ENCODE measurements around the gene PITPNB. TPM values are rescaled to one million over a fixed set of nuclear protein-coding genes. Genes with fewer than 3 reads are reported as not detected.

PITPNB gene
- total and polyA plus RNA-seq, 2 of the 13 experiments (the other 11 are each of a cell fraction or from before 2014, with no cell fraction given), result 17.0 to 30.1 TPM

DNA sequence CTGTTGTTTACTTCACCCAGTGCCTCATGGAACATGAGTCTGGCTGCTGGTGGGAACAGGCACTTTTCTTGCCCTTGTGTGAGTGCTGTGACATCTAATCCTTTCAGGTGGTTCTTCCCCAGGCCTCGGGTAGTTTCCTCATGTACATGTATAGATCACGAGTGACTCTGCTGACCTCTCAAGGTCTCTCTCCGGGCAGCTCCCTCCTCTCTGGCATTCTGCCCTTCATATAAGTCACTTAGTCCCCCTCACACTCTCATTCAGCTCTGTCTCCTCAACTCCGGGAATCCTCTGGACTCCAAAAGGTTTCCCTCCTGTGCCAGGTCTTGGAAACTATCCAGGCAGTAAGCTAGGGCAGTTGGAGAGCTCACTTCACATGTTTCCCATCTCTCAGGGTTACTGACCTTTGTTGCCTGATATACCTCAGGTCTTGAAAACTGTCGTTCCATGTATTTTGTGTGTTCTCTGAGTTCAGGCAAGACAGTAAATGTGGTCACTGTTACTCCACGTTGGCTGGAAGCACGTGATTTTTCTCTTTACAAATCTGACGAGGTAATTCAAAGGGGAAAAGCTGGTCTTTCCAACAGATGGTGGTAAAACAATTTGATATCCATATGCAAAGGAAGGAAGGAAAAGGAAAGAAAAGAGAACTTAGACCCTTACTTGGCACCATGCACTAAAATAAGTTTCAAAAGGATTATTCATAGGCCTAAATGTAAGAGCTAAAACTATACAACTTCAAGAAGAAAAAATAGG, 40.5 kb upstream of the PITPNB start (continued):
- TF ChIP-seq, protein P1, sequence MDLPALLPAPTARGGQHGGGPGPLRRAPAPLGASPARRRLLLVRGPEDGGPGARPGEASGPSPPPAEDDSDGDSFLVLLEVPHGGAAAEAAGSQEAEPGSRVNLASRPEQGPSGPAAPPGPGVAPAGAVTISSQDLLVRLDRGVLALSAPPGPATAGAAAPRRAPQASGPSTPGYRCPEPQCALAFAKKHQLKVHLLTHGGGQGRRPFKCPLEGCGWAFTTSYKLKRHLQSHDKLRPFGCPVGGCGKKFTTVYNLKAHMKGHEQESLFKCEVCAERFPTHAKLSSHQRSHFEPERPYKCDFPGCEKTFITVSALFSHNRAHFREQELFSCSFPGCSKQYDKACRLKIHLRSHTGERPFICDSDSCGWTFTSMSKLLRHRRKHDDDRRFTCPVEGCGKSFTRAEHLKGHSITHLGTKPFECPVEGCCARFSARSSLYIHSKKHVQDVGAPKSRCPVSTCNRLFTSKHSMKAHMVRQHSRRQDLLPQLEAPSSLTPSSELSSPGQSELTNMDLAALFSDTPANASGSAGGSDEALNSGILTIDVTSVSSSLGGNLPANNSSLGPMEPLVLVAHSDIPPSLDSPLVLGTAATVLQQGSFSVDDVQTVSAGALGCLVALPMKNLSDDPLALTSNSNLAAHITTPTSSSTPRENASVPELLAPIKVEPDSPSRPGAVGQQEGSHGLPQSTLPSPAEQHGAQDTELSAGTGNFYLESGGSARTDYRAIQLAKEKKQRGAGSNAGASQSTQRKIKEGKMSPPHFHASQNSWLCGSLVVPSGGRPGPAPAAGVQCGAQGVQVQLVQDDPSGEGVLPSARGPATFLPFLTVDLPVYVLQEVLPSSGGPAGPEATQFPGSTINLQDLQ (CRISPR knock-in tag; IDR thresholded peaks at IDR 0.05), result no peak
- TF ChIP-seq ZNF558 (CRISPR knock-in tag; IDR thresholded peaks at IDR 0.05; ENCODE audit: borderline replicate concordance), result no peak

DNA sequence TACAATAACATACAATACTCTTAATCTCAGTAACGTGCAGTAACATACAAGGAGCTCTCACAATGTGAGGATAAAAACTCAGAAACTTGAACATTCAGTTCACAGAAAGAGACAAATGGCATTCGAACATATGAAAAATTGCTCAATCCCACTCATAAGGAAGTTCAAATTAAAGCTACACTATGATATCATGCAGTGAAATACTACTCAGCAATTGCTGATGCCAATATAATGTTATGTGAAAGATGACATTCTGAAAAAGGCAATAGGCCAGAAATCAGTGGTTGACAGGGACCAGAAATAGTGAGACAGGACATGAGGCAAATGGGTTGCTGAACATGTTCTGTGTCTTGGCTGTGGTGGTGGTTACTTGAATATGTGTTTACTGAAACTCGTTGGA, 33.7 kb upstream of the PITPNB start:
- WGBS (ENCODE audit: low lambda C conversion rate), result 92% methylated on average over 3 of the region's 3 CpGs
- DNase-seq (ENCODE audit: low spot score) (no peak), FAIRE-seq (no peak), ATAC-seq (no peak)
- no TSS peak for BruUV-seq (replicated peaks)
- Histone ChIP-seq H3K79me2 (ENCODE audit: insufficient read depth, low read length) (no peaks in the 10 kb centered on the region), H3K9ac (ENCODE audit: insufficient read depth, low read depth, low read length) (no peak overlapping the region), H3K4me1 (ENCODE audit: insufficient read depth, low read length) (peaks cover 12% of the 10 kb centered on the region), H3K4me2 (ENCODE audit: low read depth, low read length) (no peak overlapping the region), H2AFZ (ENCODE audit: low read length) (no peak overlapping the region), H3K4me3 (replicated peaks in 1 of 3; ENCODE audit: insufficient read depth in 1 of 3, low read depth in 2 of 3, low read length in 3 of 3) (no peak overlapping the region), H3K27me3 (ENCODE audit: control insufficient read depth in 1 of 2, insufficient read depth in 2 of 2, low read length in 2 of 2) (no peaks in the 10 kb centered on the region), H3K36me3 (replicated peaks in 1 of 2; ENCODE audit: control insufficient read depth in 1 of 2, insufficient read depth in 2 of 2, low read length in 2 of 2) (no peaks in the 10 kb centered on the region), H4K20me1 (ENCODE audit: insufficient read depth, low read length) (no peaks in the 10 kb centered on the region), H3K9me3 (ENCODE audit: low read length) (no peaks in the 10 kb centered on the region), H3K27ac (ENCODE audit: extremely low read length, insufficient read depth, low read length) (no peak overlapping the region)
- intact Hi-C loops (cut with micrococcal nuclease; ENCODE audit: unreplicated experiment), result no loop called here
- ChIA-PET CTCF (ENCODE audit: low intra/inter-chr PET ratio, low total read pairs) (no interaction called here), POLR2A (no interaction called here)
- in situ Hi-C loops (cut with HindIII; ENCODE audit: extremely low pct_ligation_motif_present, low pct_unique_long_range_greater_than_20kb), result no loop called here
- TF ChIP-seq ZNF138 (CRISPR knock-in tag; IDR thresholded peaks at IDR 0.05; ENCODE audit: low read depth), result no peak
- TF ChIP-seq ZFP1 (CRISPR knock-in tag; IDR thresholded peaks at IDR 0.05), result no peak
- no peak for TF ChIP-seq ZNF562 (CRISPR knock-in tag; IDR thresholded peaks at IDR 0.05; ENCODE audit: borderline replicate concordance)
